Sigmoid colon (tissue), 7 donors: ENCODE results near the gene DDR2. TPM values are rescaled to one million over a fixed set of nuclear protein-coding genes. Genes with fewer than 3 reads are reported as not detected.

Source experiments
- DNase-seq: peaks from one replicate; pipeline ENCODE4 v3.0.0-alpha.2; 2019
- H3K27ac ChIP-seq, 4 donors: fragments of 200-600 bp; sonication (generic); one replicate each; pipeline ENCODE4 v1.5.1; 2016 to 2019; ENCODE audit warnings: mild to moderate bottlenecking in 1 of 4
- H3K27me3 ChIP-seq, 3 donors: fragments of 200-600 bp; sonication (generic); one replicate each; pipeline ENCODE4 v1.5.1; 2019; ENCODE audit warnings: mild to moderate bottlenecking in 1 of 3
- H3K36me3 ChIP-seq, 4 donors: fragments of 200-600 bp; sonication (generic); one replicate each; pipeline ENCODE4 v1.5.1; 2016 to 2019
- H3K4me1 ChIP-seq, 4 donors: fragments of 200-600 bp; sonication (generic); one replicate each; pipeline ENCODE4 v1.5.1; 2017 to 2019
- H3K4me3 ChIP-seq, 4 donors: fragments of 200-600 bp; sonication (generic); one replicate each; pipeline ENCODE4 v1.5.1; 2017 to 2019; ENCODE audit warnings: mild to moderate bottlenecking in 2 of 4, moderate library complexity in 1 of 4
- H3K9me3 ChIP-seq, 4 donors: fragments of 200-600 bp in 3 of 4; sonication (generic) in 3 of 4; one replicate each; pipeline versions ENCODE4 v1.5.1 to v1.6.1; 2013 to 2019
- EP300 ChIP-seq, 4 donors: sonication (generic); formaldehyde crosslinking; IDR thresholded peaks; one replicate each; pipeline ENCODE4 v1.6.1; 2017; ENCODE audit warnings: antibody characterized with exemption in 4 of 4
- POLR2A ChIP-seq, 2 donors: fragments of 450-650 bp; IDR thresholded peaks; one replicate each; pipeline ENCODE4 v1.6.1; 2016; ENCODE audit warnings: antibody characterized with exemption in 2 of 2, mild to moderate bottlenecking in 2 of 2, moderate library complexity in 2 of 2
- POLR2AphosphoS5 ChIP-seq, 4 donors: sonication (generic); formaldehyde crosslinking; IDR thresholded peaks; one replicate each; pipeline ENCODE4 v1.6.1; 2017; ENCODE audit warnings: antibody characterized with exemption in 4 of 4
- WGBS, 2 donors: extraction: QIAGEN DNeasy Blood & Tissue Kit; methylation state at CpG; one replicate each; pipeline ENCODE4 v1.1.7; 2013; 5-methylcytosine and 5-hydroxymethylcytosine counted together
- intact Hi-C: fragments of 100-400 bp; cut with DNase I; formaldehyde crosslinking; loops from one replicate; pipeline ENCODE4 v1.15.1; 2023
- polyA plus RNA-seq, 3 donors: library from polyadenylated mRNA; stranded (reverse); fragments of 200-250 nt; gene quantifications; one replicate each; pipeline ENCODE4 v1.2.3, GENCODE V29; 2013
- total RNA-seq, 4 donors: library from RNA; depleted of rRNA; stranded (reverse); fragments of >200 nt; gene quantifications; one replicate each; pipeline ENCODE4 v1.1.0, GENCODE V29; 2016
- TF ChIP-seq, protein P1 (sequence below), 4 experiments: fragments of 450-650 bp in 3 of 4; fragments of 200-600 bp in 1 of 4; IDR thresholded peaks; one replicate each; pipeline ENCODE4 v1.5.1; 2016 to 2019; ENCODE audit warnings: antibody characterized with exemption in 4 of 4, mild to moderate bottlenecking in 3 of 4, moderate library complexity in 2 of 4
- donor health status: healthy with polysubstance abuse.
- donor health status: Bipolar disorder and iron deficiency.
- donor health status: healthy.

The DDR2 gene
- total and polyA plus RNA-seq, 7 donors, result 3.5 to 236 (median 150) TPM

DNA sequence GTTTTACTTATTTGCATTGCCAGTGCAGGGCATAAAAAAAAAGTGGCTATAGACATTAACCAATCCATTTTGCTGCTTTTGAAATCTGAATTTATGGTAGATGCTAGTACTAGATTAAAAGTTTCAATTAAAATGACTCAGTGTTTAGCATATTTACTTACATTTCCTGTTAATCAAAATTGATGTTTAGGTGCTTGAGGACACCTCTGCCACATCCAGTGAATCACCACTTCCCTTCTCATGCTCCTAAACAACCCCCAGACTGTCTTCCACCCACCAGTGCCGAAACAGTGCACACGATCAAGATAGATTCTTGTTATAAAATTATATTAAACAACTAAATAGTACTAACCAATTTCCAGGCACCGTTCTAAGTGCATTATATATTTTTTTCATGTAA, 191.0 kb downstream of the DDR2 start:
- intact Hi-C loops, result no loop called here
- no peak overlapping the region for H3K27ac ChIP-seq
- no peak overlapping the region for H3K4me3 ChIP-seq
- WGBS, 2 donors, result 75 to 86% methylated on average over 3 of the region's 3 CpGs
- H3K4me1 ChIP-seq, result peaks cover 0 to 12% (median 10%) of the 10 kb centered on the region in 4 donors
- H3K9me3 ChIP-seq, result no peaks in the 10 kb centered on the region
- TF ChIP-seq POLR2AphosphoS5 (IDR thresholded peaks at IDR 0.05) (no peak), POLR2A (IDR thresholded peaks at IDR 0.05) (no peak), EP300 (IDR thresholded peaks at IDR 0.05) (no peak)
- TF ChIP-seq, protein P1, sequence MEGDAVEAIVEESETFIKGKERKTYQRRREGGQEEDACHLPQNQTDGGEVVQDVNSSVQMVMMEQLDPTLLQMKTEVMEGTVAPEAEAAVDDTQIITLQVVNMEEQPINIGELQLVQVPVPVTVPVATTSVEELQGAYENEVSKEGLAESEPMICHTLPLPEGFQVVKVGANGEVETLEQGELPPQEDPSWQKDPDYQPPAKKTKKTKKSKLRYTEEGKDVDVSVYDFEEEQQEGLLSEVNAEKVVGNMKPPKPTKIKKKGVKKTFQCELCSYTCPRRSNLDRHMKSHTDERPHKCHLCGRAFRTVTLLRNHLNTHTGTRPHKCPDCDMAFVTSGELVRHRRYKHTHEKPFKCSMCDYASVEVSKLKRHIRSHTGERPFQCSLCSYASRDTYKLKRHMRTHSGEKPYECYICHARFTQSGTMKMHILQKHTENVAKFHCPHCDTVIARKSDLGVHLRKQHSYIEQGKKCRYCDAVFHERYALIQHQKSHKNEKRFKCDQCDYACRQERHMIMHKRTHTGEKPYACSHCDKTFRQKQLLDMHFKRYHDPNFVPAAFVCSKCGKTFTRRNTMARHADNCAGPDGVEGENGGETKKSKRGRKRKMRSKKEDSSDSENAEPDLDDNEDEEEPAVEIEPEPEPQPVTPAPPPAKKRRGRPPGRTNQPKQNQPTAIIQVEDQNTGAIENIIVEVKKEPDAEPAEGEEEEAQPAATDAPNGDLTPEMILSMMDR (IDR thresholded peaks at IDR 0.05), result no peak
- no peaks in the 10 kb centered on the region for H3K36me3 ChIP-seq
- no peak for DNase-seq
- H3K27me3 ChIP-seq, result peaks cover 0 to 19% (median 0%) of the 10 kb centered on the region in 3 donors

DNA sequence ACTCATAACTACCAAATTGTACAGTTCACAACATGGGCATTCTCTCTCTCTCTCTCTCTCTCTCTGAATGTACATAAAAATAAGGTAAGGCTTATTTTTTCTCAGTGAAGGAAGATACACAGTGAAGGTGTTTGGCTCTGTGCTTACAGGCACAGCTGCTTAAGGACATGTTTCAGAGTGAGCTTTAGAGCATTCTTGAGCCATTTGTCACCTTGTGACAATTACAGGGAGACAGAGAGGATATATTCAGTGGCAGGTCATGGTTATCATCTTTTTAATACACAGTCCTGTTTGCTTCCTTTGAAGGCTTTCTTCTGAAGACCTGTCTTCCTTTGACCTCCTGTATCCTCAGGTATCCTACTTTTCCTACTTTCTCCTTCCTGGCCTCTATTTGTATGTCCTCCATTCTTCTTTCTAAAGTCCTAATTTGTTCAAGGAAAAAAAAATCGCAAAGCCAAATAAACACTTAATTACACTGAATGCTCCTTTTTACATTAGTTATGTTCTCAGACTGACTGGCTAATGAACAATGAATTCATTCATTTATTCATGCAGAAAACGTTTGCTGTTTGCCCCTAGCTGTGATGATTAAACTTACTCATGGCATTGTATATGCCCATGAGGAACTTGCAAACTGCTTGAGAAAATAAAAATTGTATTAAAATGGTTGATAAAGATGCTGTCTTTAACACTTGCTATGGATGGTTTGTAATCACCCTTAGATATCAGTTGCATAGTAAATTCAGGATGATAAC, 191.7 kb downstream of the DDR2 start:
- peaks cover 0 to 19% (median 0%) of the 10 kb centered on the region in 3 donors for H3K27me3 ChIP-seq
- H3K36me3 ChIP-seq, result no peaks in the 10 kb centered on the region
- H3K4me1 ChIP-seq, result peaks cover 0 to 12% (median 10%) of the 10 kb centered on the region in 4 donors
- intact Hi-C loops, result no loop called here
- no peaks in the 10 kb centered on the region for H3K9me3 ChIP-seq
- H3K4me3 ChIP-seq, result no peak overlapping the region
- H3K27ac ChIP-seq, result no peak overlapping the region
- DNase-seq, result no peak
- no peak for TF ChIP-seq POLR2A (IDR thresholded peaks at IDR 0.05)
- TF ChIP-seq POLR2AphosphoS5 (IDR thresholded peaks at IDR 0.05), result no peak
- TF ChIP-seq EP300 (IDR thresholded peaks at IDR 0.05), result no peak
- TF ChIP-seq, protein P1 (IDR thresholded peaks at IDR 0.05), result no peak
- WGBS, 2 donors, result 44 to 73% methylated on average over 2 of the region's 2 CpGs

DNA sequence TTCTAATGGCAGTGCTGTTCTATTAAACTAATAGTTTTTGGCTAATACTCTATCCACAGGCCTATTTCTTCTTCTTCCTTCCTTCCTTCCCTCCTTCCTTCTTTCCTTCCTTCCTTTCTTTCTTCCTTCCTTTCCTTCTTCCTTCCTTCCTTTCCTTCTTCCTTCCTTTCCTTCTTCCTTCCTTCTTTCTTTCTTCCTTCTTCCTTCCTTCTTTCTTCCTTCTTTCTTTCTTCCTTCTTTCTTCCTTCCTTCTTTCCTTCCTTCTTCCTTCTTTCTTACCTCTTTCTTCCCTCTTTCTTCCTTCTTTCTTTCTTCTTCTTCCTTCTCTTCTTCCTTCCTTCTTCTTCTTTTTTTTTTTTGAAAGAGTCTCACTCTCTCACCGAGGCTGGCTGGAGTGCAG, 197.0 kb downstream of the DDR2 start:
- no peak overlapping the region for H3K27ac ChIP-seq
- DNase-seq, result no peak
- no peak for TF ChIP-seq EP300 (IDR thresholded peaks at IDR 0.05)
- TF ChIP-seq, protein P1 (IDR thresholded peaks at IDR 0.05), result no peak
- WGBS, 2 donors, result 95 to 96% methylated on average over 1 of the region's 1 CpG
- no peak overlapping the region for H3K4me3 ChIP-seq
- no peaks in the 10 kb centered on the region for H3K4me1 ChIP-seq
- H3K27me3 ChIP-seq, result no peaks in the 10 kb centered on the region
- intact Hi-C loops, result no loop called here
- H3K36me3 ChIP-seq, result no peaks in the 10 kb centered on the region
- H3K9me3 ChIP-seq, result no peaks in the 10 kb centered on the region

DNA sequence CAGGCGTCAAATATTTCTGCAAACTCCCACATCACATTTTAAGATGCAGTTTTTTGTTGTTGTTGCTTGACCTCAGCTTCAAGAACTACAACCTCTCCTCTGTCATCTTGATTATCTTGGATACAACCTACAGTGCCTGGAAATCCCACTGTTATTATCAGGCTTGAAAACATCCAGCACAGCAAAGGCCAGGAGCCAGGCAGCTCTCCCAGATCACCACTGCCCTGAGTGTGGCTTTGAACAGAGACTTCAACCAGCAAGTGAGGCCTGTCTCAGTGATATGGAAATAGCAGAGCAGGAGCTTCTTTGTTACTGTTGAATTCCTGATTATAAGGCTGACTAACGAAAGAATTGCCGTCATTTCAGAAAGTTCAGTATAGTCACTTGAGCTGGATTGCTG, 200.2 kb downstream of the DDR2 start:
- intact Hi-C loops, result no loop called here
- TF ChIP-seq POLR2A (IDR thresholded peaks at IDR 0.05) (no peak), POLR2AphosphoS5 (IDR thresholded peaks at IDR 0.05) (no peak), EP300 (IDR thresholded peaks at IDR 0.05) (no peak)
- TF ChIP-seq, protein P1 (IDR thresholded peaks at IDR 0.05), result no peak
- Histone ChIP-seq H3K4me3 (no peak overlapping the region), H3K9me3 (no peaks in the 10 kb centered on the region), H3K27me3 (no peaks in the 10 kb centered on the region), H3K27ac (no peak overlapping the region), H3K4me1 (no peaks in the 10 kb centered on the region), H3K36me3 (no peaks in the 10 kb centered on the region)
- DNase-seq, result no peak
- WGBS, 2 donors, result 93 to 95% methylated on average over 3 of the region's 3 CpGs
